ENCODE results near the gene TRIM14. TPM values are rescaled to one million over a fixed set of nuclear protein-coding genes. Genes with fewer than 3 reads are reported as not detected.

The TRIM14 gene
- polyA plus RNA-seq, 2 donors, result 9.3 to 12.2 TPM

DNA sequence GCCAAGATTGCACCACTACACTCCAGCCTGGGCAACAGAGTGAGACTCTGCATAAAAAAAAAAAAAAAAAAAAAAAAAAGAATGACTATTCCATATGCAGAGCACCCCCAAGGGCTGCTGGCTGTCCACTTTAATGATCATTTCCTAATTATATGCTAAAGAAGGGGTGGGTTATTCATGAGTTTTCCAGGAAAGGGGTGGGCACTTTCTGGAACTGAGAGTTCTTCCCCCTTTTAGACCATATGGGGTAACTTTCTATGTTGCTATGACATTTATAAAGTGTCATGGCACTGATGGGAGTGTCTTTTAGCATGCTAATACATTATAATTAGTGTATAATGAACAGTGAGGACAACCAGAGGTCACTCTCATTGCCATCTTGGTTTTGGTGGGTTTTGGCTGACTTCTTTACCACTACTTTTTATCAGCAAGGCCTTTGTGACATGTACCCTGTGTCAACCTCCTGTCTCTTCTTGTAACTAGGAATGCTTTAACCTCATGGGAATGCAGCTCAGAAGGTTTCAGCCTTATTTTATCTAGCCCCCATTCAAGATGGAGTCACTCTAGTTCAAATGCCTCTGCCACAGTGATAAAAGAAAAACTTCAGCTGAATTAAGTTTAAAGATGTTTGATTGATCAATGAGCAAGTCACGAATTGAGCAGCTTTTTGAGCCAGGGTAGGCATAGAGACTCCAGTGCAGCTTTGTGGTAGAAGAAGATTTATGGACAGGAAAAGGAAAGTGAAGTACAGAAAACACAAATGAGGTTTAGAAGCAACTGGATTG lies 69.5 kb downstream of the TRIM14 start:
- no peak overlapping the region for H3K4me3 ChIP-seq (ENCODE audit: low read depth in 1 of 2, low read length in 2 of 2)
- WGBS, 2 donors, result 67 to 76% methylated on average over 1 of the region's 1 CpG
- no peaks in the 10 kb centered on the region for H3K36me3 ChIP-seq (ENCODE audit: control insufficient read depth in 2 of 2, insufficient read depth in 2 of 2, low read length in 1 of 2)
- no peak overlapping the region for H3K27ac ChIP-seq (ENCODE audit: low read depth in 2 of 2, low read length in 1 of 2)
- no peaks in the 10 kb centered on the region for H3K9me3 ChIP-seq (ENCODE audit: control insufficient read depth in 2 of 2, insufficient read depth in 1 of 2, low read depth in 1 of 2, low read length in 1 of 2)
- no peaks in the 10 kb centered on the region for H3K27me3 ChIP-seq (ENCODE audit: control insufficient read depth in 1 of 2, insufficient read depth in 2 of 2, low read length in 2 of 2)
- no peaks in the 10 kb centered on the region for H3K4me1 ChIP-seq (ENCODE audit: control insufficient read depth in 2 of 2, insufficient read depth in 2 of 2, low read length in 1 of 2)

DNA sequence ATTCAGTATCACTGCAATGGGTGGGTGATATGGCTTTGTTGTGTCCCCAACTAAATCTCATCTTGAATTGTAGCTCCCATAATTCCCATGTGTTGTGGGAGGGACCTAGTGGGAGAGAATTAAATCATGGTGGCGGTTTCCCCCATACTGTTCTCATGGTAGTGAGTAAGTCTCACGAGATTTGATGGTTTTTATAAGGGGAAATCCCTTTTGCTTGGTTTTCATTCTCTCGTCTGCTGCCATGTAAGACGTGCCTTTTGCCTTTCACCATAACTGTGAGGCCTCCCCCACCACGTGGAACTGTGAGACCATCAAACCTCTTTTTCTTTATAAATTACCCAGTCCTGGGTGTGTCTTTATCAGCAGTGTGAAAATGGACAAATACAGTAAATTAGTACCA lies 72.0 kb downstream of the TRIM14 start:
- Histone ChIP-seq H3K36me3 (ENCODE audit: control insufficient read depth in 2 of 2, insufficient read depth in 2 of 2, low read length in 1 of 2) (no peaks in the 10 kb centered on the region), H3K9me3 (ENCODE audit: control insufficient read depth in 2 of 2, insufficient read depth in 1 of 2, low read depth in 1 of 2, low read length in 1 of 2) (no peaks in the 10 kb centered on the region), H3K27me3 (ENCODE audit: control insufficient read depth in 1 of 2, insufficient read depth in 2 of 2, low read length in 2 of 2) (no peaks in the 10 kb centered on the region), H3K4me1 (ENCODE audit: control insufficient read depth in 2 of 2, insufficient read depth in 2 of 2, low read length in 1 of 2) (no peaks in the 10 kb centered on the region), H3K4me3 (ENCODE audit: low read depth in 1 of 2, low read length in 2 of 2) (no peak overlapping the region), H3K27ac (ENCODE audit: low read depth in 2 of 2, low read length in 1 of 2) (no peak overlapping the region)
- 81 to 88% methylated on average over 5 of the region's 5 CpGs for WGBS, 2 donors

DNA sequence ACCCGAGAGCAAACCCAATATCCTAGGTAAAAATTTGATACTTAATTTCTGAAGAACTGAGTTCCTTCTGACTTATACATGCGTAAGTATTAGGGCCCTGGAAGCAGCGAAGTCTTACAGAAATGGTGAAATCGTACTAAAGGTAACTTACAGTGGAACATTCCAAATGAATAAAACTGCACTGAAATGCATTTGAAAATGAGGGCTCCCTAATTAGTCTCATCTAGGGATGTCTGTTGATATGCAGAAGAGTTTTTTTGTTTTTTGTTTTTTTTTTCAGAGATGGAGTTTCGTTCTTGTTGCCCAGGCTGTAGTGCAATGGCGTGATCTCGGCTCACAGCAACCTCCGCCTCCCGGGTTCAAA lies 72.9 kb downstream of the TRIM14 start:
- no peaks in the 10 kb centered on the region for H3K27me3 ChIP-seq (ENCODE audit: control insufficient read depth in 1 of 2, insufficient read depth in 2 of 2, low read length in 2 of 2)
- H3K36me3 ChIP-seq (ENCODE audit: control insufficient read depth in 2 of 2, insufficient read depth in 2 of 2, low read length in 1 of 2), result no peaks in the 10 kb centered on the region
- 95% methylated on average over 9 of the region's 9 CpGs for WGBS, 2 donors
- no peaks in the 10 kb centered on the region for H3K9me3 ChIP-seq (ENCODE audit: control insufficient read depth in 2 of 2, insufficient read depth in 1 of 2, low read depth in 1 of 2, low read length in 1 of 2)
- H3K4me1 ChIP-seq (ENCODE audit: control insufficient read depth in 2 of 2, insufficient read depth in 2 of 2, low read length in 1 of 2), result no peaks in the 10 kb centered on the region
- H3K27ac ChIP-seq (ENCODE audit: low read depth in 2 of 2, low read length in 1 of 2), result no peak overlapping the region
- H3K4me3 ChIP-seq (ENCODE audit: low read depth in 1 of 2, low read length in 2 of 2), result no peak overlapping the region

DNA sequence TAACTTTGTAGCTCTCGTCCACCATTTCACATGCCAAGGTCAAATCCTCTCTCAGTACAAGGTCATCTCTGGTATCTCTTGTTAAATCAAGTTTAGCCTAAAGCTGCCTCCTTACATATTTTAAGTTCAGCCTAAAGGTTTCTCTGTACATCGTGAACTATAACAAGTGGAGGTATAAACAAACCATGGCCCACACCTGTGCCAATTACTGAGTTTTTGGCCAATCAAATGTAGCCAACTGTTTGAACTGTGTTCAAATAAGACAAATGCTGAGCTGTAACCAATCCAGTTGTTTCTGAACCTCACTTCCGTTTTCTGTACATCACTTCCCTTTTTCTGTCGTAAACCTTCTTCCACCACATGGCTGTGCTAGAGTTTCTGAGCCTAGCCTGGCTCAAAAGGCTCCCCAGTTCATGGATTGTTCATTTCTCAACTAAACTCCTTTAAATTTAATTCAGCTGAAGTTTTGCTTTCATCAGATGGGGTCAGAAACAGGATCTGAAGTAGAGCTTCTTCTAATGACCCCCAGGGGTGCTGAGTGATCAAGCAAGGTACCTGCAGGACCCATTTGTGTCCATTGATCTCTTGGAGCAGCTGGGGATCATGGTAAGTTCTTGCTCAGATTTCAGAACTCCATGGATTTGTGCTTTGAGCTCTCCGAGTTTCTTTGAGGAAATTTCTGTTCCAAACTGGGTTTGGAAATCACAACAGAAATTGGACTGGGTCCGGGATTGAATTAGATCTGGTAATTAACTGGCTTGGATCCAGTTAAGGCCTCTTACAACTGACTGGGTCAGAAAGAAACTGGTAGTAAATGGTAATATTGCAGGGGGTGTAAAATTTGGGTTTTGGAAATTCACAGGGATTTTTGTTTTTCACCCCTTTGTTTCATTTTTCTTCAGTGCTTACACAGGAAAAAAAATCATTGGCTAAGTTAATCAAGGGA lies 73.5 kb downstream of the TRIM14 start:
- no peaks in the 10 kb centered on the region for H3K9me3 ChIP-seq (ENCODE audit: control insufficient read depth in 2 of 2, insufficient read depth in 1 of 2, low read depth in 1 of 2, low read length in 1 of 2)
- no peaks in the 10 kb centered on the region for H3K4me1 ChIP-seq (ENCODE audit: control insufficient read depth in 2 of 2, insufficient read depth in 2 of 2, low read length in 1 of 2)
- H3K27ac ChIP-seq (ENCODE audit: low read depth in 2 of 2, low read length in 1 of 2), result no peak overlapping the region
- H3K4me3 ChIP-seq (ENCODE audit: low read depth in 1 of 2, low read length in 2 of 2), result no peak overlapping the region
- WGBS, 2 donors, result 69 to 74% methylated on average over 6 of the region's 6 CpGs
- H3K27me3 ChIP-seq (ENCODE audit: control insufficient read depth in 1 of 2, insufficient read depth in 2 of 2, low read length in 2 of 2), result no peaks in the 10 kb centered on the region
- no peaks in the 10 kb centered on the region for H3K36me3 ChIP-seq (ENCODE audit: control insufficient read depth in 2 of 2, insufficient read depth in 2 of 2, low read length in 1 of 2)

DNA sequence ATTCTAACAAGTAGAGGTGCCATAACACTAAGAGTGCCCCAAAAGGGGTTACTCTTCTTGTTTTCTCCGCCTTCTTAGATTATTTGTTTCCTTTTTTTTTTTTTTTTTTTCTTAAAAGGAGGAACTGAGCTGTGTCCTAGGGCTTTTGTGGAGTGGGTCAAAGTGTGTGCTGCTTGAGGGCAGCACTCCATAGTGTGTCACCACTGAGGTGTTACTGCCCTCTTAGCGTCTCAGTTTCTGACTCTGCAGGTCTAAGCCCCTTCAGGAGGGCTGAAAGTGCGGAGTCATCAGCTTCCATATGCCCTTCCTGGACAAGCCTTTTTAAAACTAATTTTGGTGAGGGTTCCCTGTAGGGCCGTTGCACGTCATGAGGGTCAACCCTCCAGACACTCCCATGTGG lies 75.1 kb downstream of the TRIM14 start:
- H3K27me3 ChIP-seq (ENCODE audit: control insufficient read depth in 1 of 2, insufficient read depth in 2 of 2, low read length in 2 of 2), result no peaks in the 10 kb centered on the region
- WGBS, 2 donors, result 84 to 87% methylated on average over 5 of the region's 5 CpGs
- no peak overlapping the region for H3K4me3 ChIP-seq (ENCODE audit: low read depth in 1 of 2, low read length in 2 of 2)
- no peaks in the 10 kb centered on the region for H3K36me3 ChIP-seq (ENCODE audit: control insufficient read depth in 2 of 2, insufficient read depth in 2 of 2, low read length in 1 of 2)
- no peaks in the 10 kb centered on the region for H3K4me1 ChIP-seq (ENCODE audit: control insufficient read depth in 2 of 2, insufficient read depth in 2 of 2, low read length in 1 of 2)
- no peaks in the 10 kb centered on the region for H3K9me3 ChIP-seq (ENCODE audit: control insufficient read depth in 2 of 2, insufficient read depth in 1 of 2, low read depth in 1 of 2, low read length in 1 of 2)
- H3K27ac ChIP-seq (ENCODE audit: low read depth in 2 of 2, low read length in 1 of 2), result no peak overlapping the region

DNA sequence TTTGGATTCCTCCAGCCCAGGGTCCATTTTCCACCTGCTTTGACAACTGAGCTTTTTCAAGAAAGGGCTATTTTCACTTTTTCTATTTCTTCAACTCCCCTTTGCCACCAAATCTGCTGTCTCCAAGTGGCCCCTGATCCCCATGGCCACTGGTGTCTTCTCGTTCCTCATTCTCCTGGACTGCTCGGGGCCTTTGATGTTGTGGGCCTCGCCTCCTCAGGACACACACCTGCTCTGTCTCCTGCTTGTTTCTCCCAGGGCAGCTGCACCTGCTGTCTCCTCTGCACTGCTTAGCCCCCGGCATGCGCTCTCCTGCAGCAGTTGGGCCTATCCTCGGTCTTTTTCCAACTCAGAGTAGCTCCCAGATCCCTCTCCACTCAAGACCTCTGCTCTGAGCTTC lies 78.8 kb downstream of the TRIM14 start:
- WGBS, 2 donors, result 87 to 95% methylated on average over 6 of the region's 6 CpGs
- Histone ChIP-seq H3K9me3 (ENCODE audit: control insufficient read depth in 2 of 2, insufficient read depth in 1 of 2, low read depth in 1 of 2, low read length in 1 of 2) (no peaks in the 10 kb centered on the region), H3K27me3 (ENCODE audit: control insufficient read depth in 1 of 2, insufficient read depth in 2 of 2, low read length in 2 of 2) (no peaks in the 10 kb centered on the region)

DNA sequence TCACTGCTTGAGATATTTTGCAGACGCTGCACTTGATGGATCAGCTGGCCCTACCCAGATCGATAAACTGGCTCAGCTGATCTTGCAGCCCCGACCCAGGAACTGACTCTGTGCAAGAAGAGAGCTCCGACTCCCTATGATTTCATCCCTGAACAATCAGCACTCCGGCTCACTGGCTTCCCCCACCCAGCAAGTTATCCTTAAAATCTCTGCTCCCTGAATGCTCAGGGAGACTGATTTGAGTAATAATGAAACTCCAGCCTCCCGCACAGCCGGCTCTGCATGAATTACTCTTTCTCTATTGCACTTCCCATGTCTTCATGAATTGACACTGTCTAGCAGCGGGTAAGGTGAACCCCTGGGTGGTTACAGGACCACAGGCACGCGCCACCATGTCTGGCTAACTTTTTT lies 79.4 kb downstream of the TRIM14 start:
- H3K9me3 ChIP-seq (ENCODE audit: control insufficient read depth in 2 of 2, insufficient read depth in 1 of 2, low read depth in 1 of 2, low read length in 1 of 2), result no peaks in the 10 kb centered on the region
- H3K4me1 ChIP-seq (ENCODE audit: control insufficient read depth in 2 of 2, insufficient read depth in 2 of 2, low read length in 1 of 2), result peaks cover 0 to under 1% of the 10 kb centered on the region in 2 donors
- no peaks in the 10 kb centered on the region for H3K27me3 ChIP-seq (ENCODE audit: control insufficient read depth in 1 of 2, insufficient read depth in 2 of 2, low read length in 2 of 2)
- no peaks in the 10 kb centered on the region for H3K36me3 ChIP-seq (ENCODE audit: control insufficient read depth in 2 of 2, insufficient read depth in 2 of 2, low read length in 1 of 2)
- WGBS, 2 donors, result 65 to 68% methylated on average over 10 of the region's 10 CpGs
- no peak overlapping the region for H3K27ac ChIP-seq (ENCODE audit: low read depth in 2 of 2, low read length in 1 of 2)
- H3K4me3 ChIP-seq (ENCODE audit: low read depth in 1 of 2, low read length in 2 of 2), result no peak overlapping the region

More for the DNA sequence above, 78.8 kb downstream of the TRIM14 start:
- Histone ChIP-seq H3K4me3 (ENCODE audit: low read depth in 1 of 2, low read length in 2 of 2) (no peak overlapping the region), H3K4me1 (ENCODE audit: control insufficient read depth in 2 of 2, insufficient read depth in 2 of 2, low read length in 1 of 2) (no peaks in the 10 kb centered on the region), H3K36me3 (ENCODE audit: control insufficient read depth in 2 of 2, insufficient read depth in 2 of 2, low read length in 1 of 2) (no peaks in the 10 kb centered on the region), H3K27ac (ENCODE audit: low read depth in 2 of 2, low read length in 1 of 2) (no peak overlapping the region)

DNA sequence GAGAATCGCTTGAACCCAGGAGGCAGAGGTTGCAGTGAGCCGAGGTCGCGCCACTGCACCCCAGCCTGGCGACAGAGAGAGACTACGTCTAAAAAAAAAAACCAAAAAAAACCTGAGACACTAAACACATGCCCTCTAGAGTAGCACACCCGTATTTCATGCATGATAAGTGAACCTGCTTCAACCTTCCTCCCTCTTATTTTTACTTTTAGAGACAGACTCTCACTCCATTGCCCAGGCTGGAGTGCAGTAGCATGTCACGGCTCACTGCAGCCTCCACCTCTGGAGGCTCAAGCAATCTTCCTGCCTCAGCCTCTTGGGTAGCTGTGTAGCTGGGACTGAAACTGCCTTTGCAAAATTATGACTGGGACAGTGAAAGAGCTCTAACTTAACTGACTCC lies 80.1 kb downstream of the TRIM14 start:
- H3K4me3 ChIP-seq (ENCODE audit: low read depth in 1 of 2, low read length in 2 of 2), result no peak overlapping the region
- H3K36me3 ChIP-seq (ENCODE audit: control insufficient read depth in 2 of 2, insufficient read depth in 2 of 2, low read length in 1 of 2), result no peaks in the 10 kb centered on the region
- H3K27me3 ChIP-seq (ENCODE audit: control insufficient read depth in 1 of 2, insufficient read depth in 2 of 2, low read length in 2 of 2), result no peaks in the 10 kb centered on the region
- WGBS, 2 donors, result 79 to 83% methylated on average over 8 of the region's 8 CpGs
- H3K27ac ChIP-seq (ENCODE audit: low read depth in 2 of 2, low read length in 1 of 2), result no peak overlapping the region
- H3K9me3 ChIP-seq (ENCODE audit: control insufficient read depth in 2 of 2, insufficient read depth in 1 of 2, low read depth in 1 of 2, low read length in 1 of 2), result no peaks in the 10 kb centered on the region
- H3K4me1 ChIP-seq (ENCODE audit: control insufficient read depth in 2 of 2, insufficient read depth in 2 of 2, low read length in 1 of 2), result peaks cover 0 to 3% of the 10 kb centered on the region in 2 donors

DNA sequence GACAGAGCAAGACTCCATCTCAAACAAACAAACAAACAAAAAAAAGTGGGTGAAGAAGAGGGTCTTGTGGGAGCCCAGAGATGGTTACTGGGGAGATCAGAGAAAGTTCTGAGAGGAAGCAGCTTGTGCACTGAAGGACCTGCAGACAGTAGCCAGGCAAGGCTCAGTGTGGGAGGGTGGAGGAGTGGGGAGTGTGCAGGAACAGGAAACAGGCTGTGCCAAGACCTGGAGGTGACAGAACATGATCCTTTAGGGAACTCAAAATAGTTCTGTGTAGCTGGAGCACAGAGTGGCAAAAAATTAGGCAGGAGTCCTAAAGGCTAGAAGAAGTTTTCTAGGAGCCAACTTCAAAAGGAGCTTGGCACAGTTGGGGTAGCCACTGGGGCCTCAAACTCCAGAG lies 81.7 kb downstream of the TRIM14 start:
- Histone ChIP-seq H3K4me1 (ENCODE audit: control insufficient read depth in 2 of 2, insufficient read depth in 2 of 2, low read length in 1 of 2) (peaks cover 0 to 3% of the 10 kb centered on the region in 2 donors), H3K9me3 (ENCODE audit: control insufficient read depth in 2 of 2, insufficient read depth in 1 of 2, low read depth in 1 of 2, low read length in 1 of 2) (no peaks in the 10 kb centered on the region), H3K4me3 (ENCODE audit: low read depth in 1 of 2, low read length in 2 of 2) (no peak overlapping the region), H3K27me3 (ENCODE audit: control insufficient read depth in 1 of 2, insufficient read depth in 2 of 2, low read length in 2 of 2) (no peaks in the 10 kb centered on the region), H3K36me3 (ENCODE audit: control insufficient read depth in 2 of 2, insufficient read depth in 2 of 2, low read length in 1 of 2) (no peaks in the 10 kb centered on the region), H3K27ac (ENCODE audit: low read depth in 2 of 2, low read length in 1 of 2) (peak overlapping the region; percentile 14 to 27)

All from esophagus (tissue), 2 donors.